WTC11 (cell line): ENCODE data around the gene NHS. TPM values are rescaled to one million over a fixed set of nuclear protein-coding genes. Genes with fewer than 3 reads are reported as not detected.

ENCODE experiments used
- ATAC-seq: fragments of 200-7000 bp; cut with Tn5 transposase; 2 replicates; pipeline ENCODE4 v1.10.0; 2021; ENCODE audit warnings: mild to moderate bottlenecking, moderate library complexity
- CTCF ChIA-PET: fragments of 300-600 bp; sonication (Branson Sonifier 250); formaldehyde crosslinking; loops from one replicate; lab custom pipeline; 2021; ENCODE audit warnings: antibody characterized with exemption; lab: Charles Lee
- POLR2A ChIA-PET: fragments of 350-600 bp; sonication (Branson Sonifier 250); formaldehyde crosslinking; loops from one replicate; lab custom pipeline; 2021; ENCODE audit warnings: antibody characterized with exemption; lab: Charles Lee
- DNase-seq: peaks from one replicate; pipeline ENCODE4 v3.0.0; 2021; ENCODE audit warnings: low spot score
- H3K27ac Mint-ChIP-seq: 2 replicates; pipeline ENCODE4 v1.8.0; 2021; ENCODE audit warnings: mixed read lengths
- H3K27me3 Mint-ChIP-seq: 2 replicates; pipeline ENCODE4 v1.8.0; 2021; ENCODE audit warnings: low read depth, mild to moderate bottlenecking, moderate library complexity, mixed read lengths
- H3K36me3 Mint-ChIP-seq: 2 replicates; pipeline ENCODE4 v1.8.0; 2021; ENCODE audit warnings: mixed read lengths
- H3K4me1 Mint-ChIP-seq: 2 replicates; pipeline ENCODE4 v1.8.0; 2022; ENCODE audit warnings: mixed read lengths
- H3K4me3 Mint-ChIP-seq: 2 replicates; pipeline ENCODE4 v1.8.0; 2021; ENCODE audit warnings: mild to moderate bottlenecking, moderate library complexity, mixed read lengths
- H3K9me3 Mint-ChIP-seq: 2 replicates; pipeline ENCODE4 v1.8.0; 2021; ENCODE audit warnings: mixed read lengths
- AR ChIP-seq: fragments of 250-450 bp; sonication (Bioruptor Pico); IDR thresholded peaks from 2 replicates; pipeline ENCODE4 v1.9.0; 2021; ENCODE audit warnings: mild to moderate bottlenecking
- ATF3 ChIP-seq: sonication (generic); formaldehyde crosslinking; conservative IDR thresholded peaks from 2 replicates; pipeline ENCODE4 v1.8.1; 2022; ENCODE audit warnings: mild to moderate bottlenecking, missing genetic modification reagents
- CBFB ChIP-seq: sonication (generic); formaldehyde crosslinking; IDR thresholded peaks from 2 replicates; pipeline ENCODE4 v1.8.1; 2022; ENCODE audit warnings: mild to moderate bottlenecking, low read depth, missing genetic modification reagents
- CREB1 ChIP-seq: sonication (generic); formaldehyde crosslinking; IDR thresholded peaks from 2 replicates; pipeline ENCODE4 v1.8.0; 2023; ENCODE audit warnings: mild to moderate bottlenecking, missing genetic modification reagents
- CREM ChIP-seq: sonication (generic); formaldehyde crosslinking; IDR thresholded peaks from 2 replicates; pipeline ENCODE4 v1.8.1; 2022; ENCODE audit warnings: mild to moderate bottlenecking, missing genetic modification reagents, moderate library complexity
- E2F4 ChIP-seq: sonication (generic); formaldehyde crosslinking; IDR thresholded peaks from 2 replicates; pipeline ENCODE4 v1.8.1; 2022; ENCODE audit warnings: low read depth, mild to moderate bottlenecking, moderate library complexity, missing genetic modification reagents, borderline replicate concordance
- EMX1 ChIP-seq: fragments of 250-450 bp; sonication (Bioruptor Pico); IDR thresholded peaks from 2 replicates; pipeline ENCODE4 v1.8.0; 2021; ENCODE audit warnings: mild to moderate bottlenecking
- HMGA2 ChIP-seq: fragments of 250-450 bp; sonication (Bioruptor Pico); IDR thresholded peaks from 2 replicates; pipeline ENCODE4 v1.4.0; 2021; ENCODE audit warnings: mild to moderate bottlenecking, moderate library complexity
- JUN ChIP-seq: sonication (generic); formaldehyde crosslinking; IDR thresholded peaks from 2 replicates; pipeline ENCODE4 v1.8.0; 2023; ENCODE audit warnings: mild to moderate bottlenecking, missing genetic modification reagents
- MLX ChIP-seq: sonication (generic); formaldehyde crosslinking; IDR thresholded peaks from 2 replicates; pipeline ENCODE4 v1.8.1; 2023; ENCODE audit warnings: mild to moderate bottlenecking, missing genetic modification reagents, moderate library complexity
- MYBL2 ChIP-seq: sonication (generic); formaldehyde crosslinking; IDR thresholded peaks from 2 replicates; pipeline ENCODE4 v1.8.1; 2023; ENCODE audit warnings: mild to moderate bottlenecking, moderate library complexity, missing genetic modification reagents
- NR3C1 ChIP-seq: sonication (generic); formaldehyde crosslinking; conservative IDR thresholded peaks from 2 replicates; pipeline ENCODE4 v1.8.1; 2023; ENCODE audit warnings: low read depth, mild to moderate bottlenecking, missing genetic modification reagents
- OVOL2 ChIP-seq: fragments of 250-450 bp; sonication (Bioruptor Pico); IDR thresholded peaks from 2 replicates; pipeline ENCODE4 v1.9.0; 2021; ENCODE audit warnings: mild to moderate bottlenecking, borderline replicate concordance
- PRDM15 ChIP-seq: sonication (generic); formaldehyde crosslinking; IDR thresholded peaks from 2 replicates; pipeline ENCODE4 v1.8.0; 2022; ENCODE audit warnings: missing genetic modification reagents
- SMAD4 ChIP-seq: sonication (generic); formaldehyde crosslinking; IDR thresholded peaks from 2 replicates; pipeline ENCODE4 v1.8.0; 2022; ENCODE audit warnings: mild to moderate bottlenecking, missing genetic modification reagents
- SP1 ChIP-seq: sonication (generic); formaldehyde crosslinking; conservative IDR thresholded peaks from 2 replicates; pipeline ENCODE4 v1.8.1; 2022; ENCODE audit warnings: missing genetic modification reagents
- ZNF317 ChIP-seq: sonication (generic); formaldehyde crosslinking; IDR thresholded peaks from 2 replicates; pipeline ENCODE4 v1.8.1; 2023; ENCODE audit warnings: low read depth, mild to moderate bottlenecking, moderate library complexity, missing genetic modification reagents, borderline replicate concordance
- ZNF423 ChIP-seq: fragments of 250-450 bp; sonication (Bioruptor Pico); IDR thresholded peaks from 2 replicates; pipeline ENCODE4 v2.1.2; 2022; ENCODE audit warnings: mild to moderate bottlenecking, moderate library complexity
- ZSCAN18 ChIP-seq: fragments of 250-450 bp; sonication (Bioruptor Pico); IDR thresholded peaks from 2 replicates; pipeline ENCODE4 v2.1.2; 2022; ENCODE audit warnings: mild to moderate bottlenecking, moderate library complexity
- total RNA-seq: library from RNA; stranded (reverse); gene quantifications from 3 replicates; pipeline ENCODE4 v1.2.3, GENCODE V29; 2021

NHS gene
- total RNA-seq, 1 experiment from 2014 or later, result 5.8 TPM

GRCh38 chrX:17519358-17519757, 144.4 kb downstream of the NHS start:
- ChIA-PET CTCF (no interaction called here), POLR2A (no interaction called here)
- Mint-ChIP-seq H3K27me3 (no peaks in the 10 kb centered on the region), H3K9me3 (peaks cover 11% of the 10 kb centered on the region), H3K27ac (no peak overlapping the region), H3K36me3 (peaks cover 5% of the 10 kb centered on the region), H3K4me1 (peaks cover 39% of the 10 kb centered on the region), H3K4me3 (no peak overlapping the region)
- DNase-seq (no peak), ATAC-seq (no peak)
- TF ChIP-seq PRDM15 (CRISPR knock-in tag) (no peak), EMX1 (CRISPR knock-in tag) (no peak), JUN (CRISPR knock-in tag) (no peak), NR3C1 (CRISPR knock-in tag) (no peak), ZSCAN18 (no peak), AR (CRISPR knock-in tag) (no peak), CREM (CRISPR knock-in tag) (no peak), ZNF317 (CRISPR knock-in tag) (no peak), MYBL2 (CRISPR knock-in tag) (no peak), CREB1 (CRISPR knock-in tag) (no peak), HMGA2 (CRISPR knock-in tag) (no peak), E2F4 (CRISPR knock-in tag) (no peak), SMAD4 (no peak), SP1 (CRISPR knock-in tag) (no peak), CBFB (CRISPR knock-in tag) (no peak), MLX (CRISPR knock-in tag) (no peak), OVOL2 (no peak), ZNF423 (CRISPR knock-in tag) (no peak), ATF3 (no peak)
